D721Med (cell line): ENCODE measurements around the gene KCTD1.

Source experiments
- DNase-seq: peaks from one replicate; pipeline ENCODE4 v3.0.0; 2011; ENCODE audit warnings: low spot score; ENCODE audit not compliant: insufficient read length
- FAIRE-seq: peaks from 2 replicates; lab custom pipeline; 2011; peaks lifted over from hg19 to GRCh38; lab: Jason Lieb, UNC
- CTCF ChIP-seq: IDR thresholded peaks from 2 replicates; pipeline ENCODE4 v1.5.1; 2012; ENCODE audit warnings: mild to moderate bottlenecking, control low read depth; ENCODE audit not compliant: insufficient read depth; ENCODE audit errors: missing control alignments

KCTD1 gene

GRCh38 chr18:26417190-26417589 lies 131.2 kb downstream of the KCTD1 start:
- no peak for FAIRE-seq
- no peak for TF ChIP-seq CTCF

GRCh38 chr18:26416652-26417150 lies 131.7 kb downstream of the KCTD1 start:
- TF ChIP-seq CTCF = no peak
- DNase-seq (no peak), FAIRE-seq (no peak)

More at GRCh38 chr18:26417190-26417589, 131.2 kb downstream of the KCTD1 start:
- DNase-seq = no peak

- no peak for FAIRE-seq
- DNase-seq = no peak
- TF ChIP-seq CTCF = no peak
Observed at GRCh38 chr18:26415631-26416030, 132.7 kb downstream of the KCTD1 start.

- FAIRE-seq = no peak
- DNase-seq = no peak
- no peak for TF ChIP-seq CTCF
Observed at GRCh38 chr18:26414901-26415440, 133.4 kb downstream of the KCTD1 start.

- FAIRE-seq (no peak), DNase-seq (no peak)
- no peak for TF ChIP-seq CTCF
Observed at GRCh38 chr18:26409091-26409490, 139.3 kb downstream of the KCTD1 start.

- FAIRE-seq (no peak), DNase-seq (no peak)
- no peak for TF ChIP-seq CTCF
Observed at GRCh38 chr18:26407736-26408601, 140.4 kb downstream of the KCTD1 start.
